Uterus (tissue), 2 donors: ENCODE measurements around the gene DSG4.

Experiments
- POLR2A ChIP-seq, 2 donors: fragments of 450-650 bp; IDR thresholded peaks; one replicate each; pipeline ENCODE4 v1.6.1; 2016; ENCODE audit warnings: antibody characterized with exemption in 2 of 2, mild to moderate bottlenecking in 1 of 2, moderate library complexity in 1 of 2
- TF ChIP-seq, protein P1 (sequence below), 4 experiments: fragments of 200-600 bp in 2 of 4; fragments of 450-650 bp in 2 of 4; sonication (generic) in 2 of 4; IDR thresholded peaks; one replicate each; pipeline ENCODE4 v1.5.1; 2016 to 2019; ENCODE audit warnings: antibody characterized with exemption in 4 of 4, mild to moderate bottlenecking in 2 of 4, moderate library complexity in 1 of 4

DNA sequence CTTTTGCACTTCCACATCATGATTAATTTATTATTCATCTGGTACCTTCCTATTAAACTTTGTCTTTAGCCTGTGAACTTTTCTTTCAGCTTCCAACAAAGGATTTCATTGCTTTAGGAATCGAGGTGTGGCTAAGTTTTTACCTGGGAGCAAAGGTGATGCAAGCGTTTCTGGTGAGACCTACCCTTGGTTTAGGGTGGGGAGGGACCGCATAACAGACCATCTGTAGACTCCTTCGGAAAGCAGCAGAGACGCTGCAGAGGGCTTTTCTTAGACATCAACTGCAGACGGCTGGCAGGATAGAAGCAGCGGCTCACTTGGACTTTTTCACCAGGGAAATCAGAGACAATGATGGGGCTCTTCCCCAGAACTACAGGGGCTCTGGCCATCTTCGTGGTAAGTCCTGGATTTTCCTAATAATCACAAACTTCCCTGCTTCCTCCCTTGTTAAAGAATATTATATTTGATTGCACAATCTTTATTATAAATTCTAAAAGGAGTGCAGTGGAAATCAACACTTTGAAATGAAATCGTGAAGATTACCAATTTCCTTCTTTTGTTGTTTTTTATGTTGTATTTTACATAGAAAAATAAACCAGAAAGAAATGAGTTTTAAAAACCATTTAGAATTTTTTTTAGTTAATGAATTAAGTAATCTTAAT lies 71.1 kb downstream of the DSG4 start, which contains the start of gene DSG3:
- TF ChIP-seq, protein P1, sequence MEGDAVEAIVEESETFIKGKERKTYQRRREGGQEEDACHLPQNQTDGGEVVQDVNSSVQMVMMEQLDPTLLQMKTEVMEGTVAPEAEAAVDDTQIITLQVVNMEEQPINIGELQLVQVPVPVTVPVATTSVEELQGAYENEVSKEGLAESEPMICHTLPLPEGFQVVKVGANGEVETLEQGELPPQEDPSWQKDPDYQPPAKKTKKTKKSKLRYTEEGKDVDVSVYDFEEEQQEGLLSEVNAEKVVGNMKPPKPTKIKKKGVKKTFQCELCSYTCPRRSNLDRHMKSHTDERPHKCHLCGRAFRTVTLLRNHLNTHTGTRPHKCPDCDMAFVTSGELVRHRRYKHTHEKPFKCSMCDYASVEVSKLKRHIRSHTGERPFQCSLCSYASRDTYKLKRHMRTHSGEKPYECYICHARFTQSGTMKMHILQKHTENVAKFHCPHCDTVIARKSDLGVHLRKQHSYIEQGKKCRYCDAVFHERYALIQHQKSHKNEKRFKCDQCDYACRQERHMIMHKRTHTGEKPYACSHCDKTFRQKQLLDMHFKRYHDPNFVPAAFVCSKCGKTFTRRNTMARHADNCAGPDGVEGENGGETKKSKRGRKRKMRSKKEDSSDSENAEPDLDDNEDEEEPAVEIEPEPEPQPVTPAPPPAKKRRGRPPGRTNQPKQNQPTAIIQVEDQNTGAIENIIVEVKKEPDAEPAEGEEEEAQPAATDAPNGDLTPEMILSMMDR (IDR thresholded peaks at IDR 0.05): no peak
- TF ChIP-seq POLR2A (IDR thresholded peaks at IDR 0.05): no peak
